ENCODE data around the gene JMJD7. TPM values are rescaled to one million over a fixed set of nuclear protein-coding genes. Genes with fewer than 3 reads are reported as not detected.

The JMJD7 gene
- total RNA-seq, 4 donors from 2014 or later, result 45.4 to 88.3 (median 60.9) TPM

- Histone ChIP-seq H3K9me3 (no peaks in the 10 kb centered on the region), H3K4me3 (no peak overlapping the region), H3K36me3 (no peaks in the 10 kb centered on the region), H3K27me3 (no peaks in the 10 kb centered on the region), H3K27ac (no peak overlapping the region), H3K4me1 (no peaks in the 10 kb centered on the region)
- no peak for DNase-seq (ENCODE audit: low spot score in 2 of 2)
- TF ChIP-seq CTCF (IDR thresholded peaks at IDR 0.05), result no peak
- no peak for TF ChIP-seq EP300 (IDR thresholded peaks at IDR 0.05)
- no peak for TF ChIP-seq POLR2AphosphoS5 (IDR thresholded peaks at IDR 0.05)
- TF ChIP-seq POLR2A (IDR thresholded peaks at IDR 0.05), result no peak
- WGBS, result 85% methylated on average over 10 of the region's 19 CpGs
Measured at GRCh38 chr15:41862515-41863116, 34.7 kb downstream of the JMJD7 start.

GRCh38 chr15:41865490-41866055 lies 37.7 kb downstream of the JMJD7 start:
- Histone ChIP-seq H3K9me3 (no peaks in the 10 kb centered on the region), H3K27ac (no peak overlapping the region), H3K27me3 (no peaks in the 10 kb centered on the region), H3K4me1 (peaks cover 12% of the 10 kb centered on the region), H3K36me3 (no peaks in the 10 kb centered on the region), H3K4me3 (no peak overlapping the region)
- WGBS, result 66% methylated on average over 14 of the region's 18 CpGs
- TF ChIP-seq CTCF (IDR thresholded peaks at IDR 0.05), result no peak
- no peak for TF ChIP-seq POLR2A (IDR thresholded peaks at IDR 0.05)
- TF ChIP-seq POLR2AphosphoS5 (IDR thresholded peaks at IDR 0.05), result no peak
- TF ChIP-seq EP300 (IDR thresholded peaks at IDR 0.05), result no peak
- DNase-seq (ENCODE audit: low spot score in 2 of 2), result no peak

- TF ChIP-seq POLR2A (IDR thresholded peaks at IDR 0.05) (no peak), POLR2AphosphoS5 (IDR thresholded peaks at IDR 0.05) (no peak), EP300 (IDR thresholded peaks at IDR 0.05) (no peak), CTCF (IDR thresholded peaks at IDR 0.05) (no peak)
- Histone ChIP-seq H3K27me3 (no peaks in the 10 kb centered on the region), H3K27ac (no peak overlapping the region), H3K4me1 (peaks cover 14% of the 10 kb centered on the region), H3K9me3 (no peaks in the 10 kb centered on the region), H3K36me3 (no peaks in the 10 kb centered on the region), H3K4me3 (no peak overlapping the region)
- no CpG with 5 or more reads among the region's 8 CpGs for WGBS
- no peak for DNase-seq (ENCODE audit: low spot score in 2 of 2)
Measured at GRCh38 chr15:41866263-41866703, 38.4 kb downstream of the JMJD7 start.

- Histone ChIP-seq H3K27me3 (no peaks in the 10 kb centered on the region), H3K4me3 (no peak overlapping the region), H3K9me3 (no peaks in the 10 kb centered on the region), H3K27ac (no peak overlapping the region), H3K36me3 (no peaks in the 10 kb centered on the region), H3K4me1 (peaks cover 14% of the 10 kb centered on the region)
- 76% methylated on average over 6 of the region's 25 CpGs for WGBS
- TF ChIP-seq CTCF (IDR thresholded peaks at IDR 0.05) (no peak), POLR2AphosphoS5 (IDR thresholded peaks at IDR 0.05) (no peak), EP300 (IDR thresholded peaks at IDR 0.05) (no peak), POLR2A (IDR thresholded peaks at IDR 0.05) (no peak)
- no peak for DNase-seq (ENCODE audit: low spot score in 2 of 2)
Measured at GRCh38 chr15:41866872-41867579, 39.1 kb downstream of the JMJD7 start.

- no peaks in the 10 kb centered on the region for H3K9me3 ChIP-seq
- peaks cover 14% of the 10 kb centered on the region for H3K4me1 ChIP-seq
- no peak overlapping the region for H3K27ac ChIP-seq
- no peaks in the 10 kb centered on the region for H3K36me3 ChIP-seq
- no peak overlapping the region for H3K4me3 ChIP-seq
- DNase-seq (ENCODE audit: low spot score in 2 of 2), result no peak
- 80% methylated on average over 1 of the region's 15 CpGs for WGBS
- H3K27me3 ChIP-seq, result no peaks in the 10 kb centered on the region
- TF ChIP-seq POLR2AphosphoS5 (IDR thresholded peaks at IDR 0.05), result no peak
- TF ChIP-seq POLR2A (IDR thresholded peaks at IDR 0.05), result no peak
- TF ChIP-seq CTCF (IDR thresholded peaks at IDR 0.05), result no peak
- TF ChIP-seq EP300 (IDR thresholded peaks at IDR 0.05), result no peak
Measured at GRCh38 chr15:41868321-41868720, 40.4 kb downstream of the JMJD7 start.
